Heart left ventricle (tissue), 16 donors: Measurements from ENCODE around the gene DSCAM. TPM values are rescaled to one million over a fixed set of nuclear protein-coding genes. Genes with fewer than 3 reads are reported as not detected.

Experiments
- ATAC-seq, 4 donors: fragments of 200-7000 bp; cut with Tn5 transposase; one replicate each; pipeline ENCODE4 v1.9.1; 2020 to 2022; ENCODE audit warnings: moderate library complexity in 4 of 4, mild to moderate bottlenecking in 3 of 4, moderate number of reproducible peaks in 1 of 4
- DNase-seq, 5 donors: peaks; one replicate each; pipeline ENCODE4 v3.0.0-alpha.2; 2020
- H3K27ac ChIP-seq, 12 donors: fragments of 200-600 bp; sonication (generic) in 4 of 12; one replicate each; pipeline versions ENCODE4 v1.5.0 to v1.8.0; 2016 to 2022; ENCODE audit warnings: mild to moderate bottlenecking in 2 of 12
- H3K27me3 ChIP-seq, 9 donors: fragments of 200-600 bp; sonication (generic) in 2 of 9; one replicate each; pipeline versions ENCODE4 v1.5.1 to v1.8.0; 2016 to 2022; ENCODE audit warnings: mild to moderate bottlenecking in 3 of 9
- H3K36me3 ChIP-seq, 9 donors: fragments of 200-600 bp; sonication (generic) in 2 of 9; one replicate each; pipeline versions ENCODE4 v1.5.0 to v1.8.0; 2018 to 2022; ENCODE audit warnings: mild to moderate bottlenecking in 2 of 9
- H3K4me1 ChIP-seq, 12 donors: fragments of 200-600 bp; sonication (generic) in 4 of 12; one replicate each; pipeline versions ENCODE4 v1.5.0 to v1.8.0; 2016 to 2022; ENCODE audit warnings: mild to moderate bottlenecking in 3 of 12
- H3K4me3 ChIP-seq, 12 donors: fragments of 200-600 bp; sonication (generic) in 4 of 12; one replicate each; pipeline versions ENCODE4 v1.5.0 to v1.8.0; 2017 to 2022; ENCODE audit warnings: mild to moderate bottlenecking in 9 of 12, moderate library complexity in 4 of 12
- H3K9me3 ChIP-seq, 12 donors: fragments of 200-600 bp; sonication (generic) in 4 of 12; one replicate each; pipeline versions ENCODE4 v1.5.0 to v1.8.0; 2016 to 2022; ENCODE audit warnings: mild to moderate bottlenecking in 1 of 12
- POLR2A ChIP-seq, 2 donors: fragments of 450-650 bp; IDR thresholded peaks; one replicate each; pipeline ENCODE4 v1.6.1; 2017; ENCODE audit warnings: antibody characterized with exemption in 2 of 2, mild to moderate bottlenecking in 2 of 2, moderate library complexity in 2 of 2
- WGBS, 4 donors: extraction: QIAGEN DNeasy Blood & Tissue Kit in 2 of 4; methylation state at CpG; one replicate each; pipeline versions ENCODE4 v1.1.5 to v1.1.7; 2013 to 2018; 5-methylcytosine and 5-hydroxymethylcytosine counted together
- intact Hi-C, 10 donors: fragments of 100-400 bp; cut with DNase I; formaldehyde crosslinking; loops; one replicate each; pipeline versions ENCODE4 v1.11.1 to v1.14.2; 2022
- polyA plus RNA-seq, 2 donors: library from polyadenylated mRNA; stranded (reverse); fragments of 200-250 nt; gene quantifications; one replicate each; pipeline ENCODE4 v1.2.3, GENCODE V29; 2013
- total RNA-seq, 9 donors: library from RNA; depleted of rRNA in 2 of 9; stranded (reverse); fragments of >200 nt in 2 of 9; fragmentation: NEBNext Ultra II Directional in 3 of 9; extraction: Animal tissue kit (Norgen Biotek cat#: 25700) in 3 of 9; gene quantifications; one replicate each; pipeline versions ENCODE4 v1.1.0 to v1.2.4, GENCODE V29; 2016 to 2023
- TF ChIP-seq, protein P1 (sequence below), 12 donors: fragments of 200-600 bp; sonication (generic) in 4 of 12; IDR thresholded peaks; one replicate each; pipeline versions ENCODE4 v1.5.0 to v1.8.0; 2018 to 2022; ENCODE audit warnings: antibody characterized with exemption in 12 of 12, mild to moderate bottlenecking in 5 of 12
- donor health status: ischemic (EF 13 %, LVEDD 7.1; RV severe dilation, severe dysfunction).
- donor health status: healthy with polysubstance abuse.
- donor health status: DM: no; HTN: yes; CAD: no.
- donor health status: DM: no; HTN: no; CAD: no.
- donor health status: ischemic (EF 25% LVEDD 6.9; RV normal size, moderate dysfunction).
- donor health status: ischemic (EF 25% LVEDD 5.7; RV mildly dilated, moderate dysfunction).
- donor health status: healthy.
- donor health status: DM: yes; HTN: yes; CAD: no.
- donor health status: ischemic (EF 35%, LVEDD 5.7; RV mildly dilated, moderate dysfunction).
- donor health status: nonischemic (EF 11% LVEDD 7.7; RV severe dilation, severe dysfunction).
- donor health status: DM: yes; HTN: yes; CAD: no.
- donor health status: PGD.
- donor health status: ischemic (EF 29% LVEDD 5.4; RV normal size, mild dysfunction).
- donor health status: nonischemic (EF 23%, LVEDD 6.1; RV moderate dilation, normal function).

Gene DSCAM
- total and polyA plus RNA-seq, 11 donors: 0.03 TPM; not detected in 10

DNA sequence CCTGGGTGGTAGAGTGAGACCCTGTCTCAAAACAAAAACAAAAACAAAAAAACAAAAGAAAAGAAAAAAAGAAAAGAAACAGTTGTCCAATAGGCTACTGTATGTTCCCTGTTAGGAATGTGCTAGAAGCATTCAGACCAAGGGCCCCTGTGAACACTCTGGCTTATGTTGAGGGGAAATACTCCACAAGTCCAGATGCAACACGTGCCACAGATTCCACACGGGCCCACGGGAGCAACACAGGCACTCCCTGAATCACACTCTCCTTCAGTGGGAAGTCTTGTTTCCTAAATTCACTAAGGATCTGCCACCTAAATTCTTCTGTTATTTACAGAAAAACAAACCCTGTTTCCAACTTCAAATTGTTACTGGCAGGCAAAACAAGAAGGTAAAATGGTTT, 688.6 kb downstream of the DSCAM start:
- WGBS, 4 donors: 32 to 51% (median 38%) methylated on average over 3 of the region's 3 CpGs
- Histone ChIP-seq H3K36me3 (no peaks in the 10 kb centered on the region), H3K9me3 (no peaks in the 10 kb centered on the region), H3K27ac (no peak overlapping the region), H3K27me3 (peaks cover 0 to 1% (median 0%) of the 10 kb centered on the region in 9 donors), H3K4me3 (no peak overlapping the region), H3K4me1 (no peaks in the 10 kb centered on the region)
- TF ChIP-seq, protein P1, sequence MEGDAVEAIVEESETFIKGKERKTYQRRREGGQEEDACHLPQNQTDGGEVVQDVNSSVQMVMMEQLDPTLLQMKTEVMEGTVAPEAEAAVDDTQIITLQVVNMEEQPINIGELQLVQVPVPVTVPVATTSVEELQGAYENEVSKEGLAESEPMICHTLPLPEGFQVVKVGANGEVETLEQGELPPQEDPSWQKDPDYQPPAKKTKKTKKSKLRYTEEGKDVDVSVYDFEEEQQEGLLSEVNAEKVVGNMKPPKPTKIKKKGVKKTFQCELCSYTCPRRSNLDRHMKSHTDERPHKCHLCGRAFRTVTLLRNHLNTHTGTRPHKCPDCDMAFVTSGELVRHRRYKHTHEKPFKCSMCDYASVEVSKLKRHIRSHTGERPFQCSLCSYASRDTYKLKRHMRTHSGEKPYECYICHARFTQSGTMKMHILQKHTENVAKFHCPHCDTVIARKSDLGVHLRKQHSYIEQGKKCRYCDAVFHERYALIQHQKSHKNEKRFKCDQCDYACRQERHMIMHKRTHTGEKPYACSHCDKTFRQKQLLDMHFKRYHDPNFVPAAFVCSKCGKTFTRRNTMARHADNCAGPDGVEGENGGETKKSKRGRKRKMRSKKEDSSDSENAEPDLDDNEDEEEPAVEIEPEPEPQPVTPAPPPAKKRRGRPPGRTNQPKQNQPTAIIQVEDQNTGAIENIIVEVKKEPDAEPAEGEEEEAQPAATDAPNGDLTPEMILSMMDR (IDR thresholded peaks at IDR 0.05): no peak
- TF ChIP-seq POLR2A (IDR thresholded peaks at IDR 0.05): no peak
- no peak for ATAC-seq
- intact Hi-C loops: no loop called here
- no peak for DNase-seq

DNA sequence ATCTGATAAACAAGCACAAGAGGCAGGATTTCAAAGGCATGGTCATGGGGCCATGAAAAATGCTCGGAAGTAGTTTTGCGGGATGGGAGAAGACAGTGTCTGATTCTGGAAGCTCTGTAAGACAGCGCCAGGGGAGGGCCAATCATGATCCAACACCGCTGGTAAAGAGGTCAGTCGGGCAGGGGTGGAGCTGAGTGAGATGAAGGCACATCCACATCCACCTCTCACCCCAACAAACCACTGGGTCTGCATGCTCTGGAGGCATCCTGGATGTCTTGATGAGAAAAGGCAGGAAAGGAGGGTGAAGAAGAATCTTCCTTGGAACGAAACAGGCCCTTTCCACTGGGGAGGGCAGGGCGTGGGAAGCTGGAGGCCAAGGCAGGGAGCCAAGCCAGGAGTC, 691.4 kb downstream of the DSCAM start:
- H3K27me3 ChIP-seq: peaks cover 0 to 13% (median 0%) of the 10 kb centered on the region in 9 donors
- no peaks in the 10 kb centered on the region for H3K4me1 ChIP-seq
- H3K4me3 ChIP-seq: no peak overlapping the region
- WGBS, 4 donors: 74 to 83% (median 82%) methylated on average over 7 of the region's 7 CpGs
- intact Hi-C loops: no loop called here
- TF ChIP-seq, protein P1 (IDR thresholded peaks at IDR 0.05): no peak
- TF ChIP-seq POLR2A (IDR thresholded peaks at IDR 0.05): no peak
- H3K9me3 ChIP-seq: no peaks in the 10 kb centered on the region
- H3K27ac ChIP-seq: no peak overlapping the region
- DNase-seq (no peak), ATAC-seq (no peak)
- H3K36me3 ChIP-seq: no peaks in the 10 kb centered on the region

DNA sequence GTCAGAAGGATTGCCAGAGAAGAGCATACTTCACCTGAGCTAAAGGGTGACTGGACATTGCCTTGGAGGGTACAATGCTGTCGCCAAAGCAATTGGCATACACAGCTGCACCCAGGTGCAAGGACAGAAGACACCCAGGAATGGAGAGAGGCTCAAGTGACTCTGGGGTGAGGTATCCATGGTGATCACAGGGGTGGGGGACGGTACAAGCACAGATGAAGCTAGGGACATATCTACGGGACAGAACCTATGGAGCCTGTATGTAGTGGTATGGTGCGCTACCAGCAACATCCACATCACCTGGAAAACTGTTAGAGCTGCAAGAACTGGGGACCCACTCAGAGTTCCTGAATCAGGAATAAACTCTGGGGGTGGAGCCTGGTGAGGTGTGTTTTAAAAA, 693.6 kb downstream of the DSCAM start:
- WGBS, 4 donors: 94 to 99% (median 97%) methylated on average over 4 of the region's 4 CpGs
- H3K4me3 ChIP-seq: no peak overlapping the region
- intact Hi-C loops: no loop called here
- H3K27me3 ChIP-seq: peaks cover 0 to 15% (median 0%) of the 10 kb centered on the region in 9 donors
- DNase-seq (no peak), ATAC-seq (no peak)
- no peaks in the 10 kb centered on the region for H3K36me3 ChIP-seq
- TF ChIP-seq, protein P1 (IDR thresholded peaks at IDR 0.05): no peak
- no peak for TF ChIP-seq POLR2A (IDR thresholded peaks at IDR 0.05)
- H3K9me3 ChIP-seq: no peaks in the 10 kb centered on the region
- no peaks in the 10 kb centered on the region for H3K4me1 ChIP-seq
- H3K27ac ChIP-seq: no peak overlapping the region

DNA sequence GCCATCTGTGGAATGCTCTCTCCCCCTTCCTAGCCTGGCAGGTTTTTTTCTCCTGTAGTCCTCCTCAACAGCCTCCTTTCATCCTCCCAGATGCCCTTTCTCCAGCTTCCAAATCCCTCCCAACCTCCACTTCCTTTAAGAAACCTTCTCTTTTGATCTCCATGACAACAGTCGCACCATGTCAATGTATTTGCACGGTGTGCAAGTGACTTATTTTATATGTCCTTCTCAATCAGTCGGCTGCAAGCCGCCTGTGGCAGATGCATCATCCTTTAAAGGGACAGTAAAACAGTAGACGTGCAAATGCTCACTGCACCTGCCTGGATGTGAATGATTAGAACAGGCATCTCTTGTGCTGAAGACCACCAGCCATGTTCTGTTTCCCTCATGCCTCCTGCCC, 694.5 kb downstream of the DSCAM start:
- 68 to 81% (median 75%) methylated on average over 5 of the region's 5 CpGs for WGBS, 4 donors
- DNase-seq (no peak), ATAC-seq (no peak)
- Histone ChIP-seq H3K4me3 (no peak overlapping the region), H3K4me1 (no peaks in the 10 kb centered on the region), H3K36me3 (no peaks in the 10 kb centered on the region), H3K9me3 (no peaks in the 10 kb centered on the region), H3K27me3 (peaks cover 0 to 15% (median 0%) of the 10 kb centered on the region in 9 donors), H3K27ac (no peak overlapping the region)
- intact Hi-C loops: no loop called here
- no peak for TF ChIP-seq POLR2A (IDR thresholded peaks at IDR 0.05)
- TF ChIP-seq, protein P1 (IDR thresholded peaks at IDR 0.05): no peak
